Kidney (tissue), 14 donors: ENCODE data around the gene TRPC6. TPM values are rescaled to one million over a fixed set of nuclear protein-coding genes. Genes with fewer than 3 reads are reported as not detected.

Experiments used
- DNase-seq, 5 donors: peaks; one replicate each; pipeline ENCODE4 v3.0.0-alpha.2; 2013 to 2020
- FAIRE-seq: peaks from 2 replicates; lab custom pipeline; 2012; peaks lifted over from hg19 to GRCh38; lab: Jason Lieb, UNC
- H3K27ac ChIP-seq, 2 donors: one replicate each; pipeline ENCODE4 v1.7.0; 2013; ENCODE audit warnings: low read depth in 2 of 2, low read length in 2 of 2, inconsistent platforms in 1 of 2
- H3K27me3 ChIP-seq: one replicate; pipeline ENCODE4 v1.7.1; 2013; ENCODE audit warnings: low read length, inconsistent platforms; ENCODE audit not compliant: control insufficient read depth, insufficient read depth
- H3K36me3 ChIP-seq, 3 donors: one replicate each; pipeline versions ENCODE4 v1.7.0 to v1.7.1; 2013; ENCODE audit warnings: low read length in 3 of 3, control low read depth in 1 of 3, inconsistent platforms in 1 of 3; ENCODE audit not compliant: insufficient read depth in 3 of 3, control insufficient read depth in 2 of 3
- H3K4me1 ChIP-seq, 3 donors: one replicate each; pipeline versions ENCODE4 v1.7.0 to v1.7.1; 2013; ENCODE audit warnings: low read length in 3 of 3, inconsistent platforms in 1 of 3, low read depth in 1 of 3; ENCODE audit not compliant: control insufficient read depth in 2 of 3, insufficient read depth in 2 of 3
- H3K4me3 ChIP-seq, 3 donors: one replicate each; pipeline versions ENCODE4 v1.7.0 to v1.8.1; 2013; ENCODE audit warnings: low read length in 3 of 3, control low read depth in 1 of 3, inconsistent platforms in 1 of 3
- H3K9ac ChIP-seq, 3 donors: one replicate each; pipeline versions ENCODE4 v1.7.0 to v1.7.1; 2013; ENCODE audit warnings: low read length in 3 of 3, control low read depth in 1 of 3, inconsistent platforms in 1 of 3
- H3K9me3 ChIP-seq, 3 donors: one replicate each; pipeline versions ENCODE4 v1.7.0 to v1.7.1; 2013; ENCODE audit warnings: low read length in 3 of 3, control low read depth in 1 of 3, inconsistent platforms in 1 of 3; ENCODE audit not compliant: control insufficient read depth in 2 of 3, insufficient read depth in 1 of 3
- intact Hi-C: fragments of 100-400 bp; cut with DNase I; formaldehyde crosslinking; loops from one replicate; pipeline ENCODE4 v1.11.1; 2022
- polyA plus RNA-seq: library from polyadenylated mRNA; stranded (reverse); fragments of 350-450 nt; fragmentation: Illumina TruSeq; extraction: RNeasy Lipid Tissue Mini Kit (QIAGEN cat#74804); gene quantifications from one replicate; pipeline ENCODE4 v1.2.3, GENCODE V29; 2014; ENCODE audit warnings: low read depth, low replicate concordance; ENCODE audit not compliant: insufficient read depth
- total RNA-seq: library from RNA; stranded (reverse); fragmentation: NEBNext Ultra II Directional; extraction: Animal tissue kit (Norgen Biotek cat#: 25700); gene quantifications from one replicate; pipeline ENCODE4 v1.2.1, GENCODE V29; 2021
- TF ChIP-seq, protein P1 (sequence below): IDR thresholded peaks from 3 replicates; pipeline ENCODE4 v1.5.1; 2012; ENCODE audit warnings: mild to moderate bottlenecking, moderate library complexity, borderline replicate concordance; ENCODE audit not compliant: insufficient read depth; ENCODE audit errors: extremely low read depth
- donor health status: control.
- donor health status: control.
- donor health status: control.
- donor health status: control.
- donor health status: control.
- donor health status: DM: yes; HTN: yes; CAD: no.
- donor health status: Normal renal cell carcinoma (clear cell type).

The TRPC6 gene
- total and polyA plus RNA-seq, 2 donors from 2014 or later: 1.3 to 1.4 TPM

DNA sequence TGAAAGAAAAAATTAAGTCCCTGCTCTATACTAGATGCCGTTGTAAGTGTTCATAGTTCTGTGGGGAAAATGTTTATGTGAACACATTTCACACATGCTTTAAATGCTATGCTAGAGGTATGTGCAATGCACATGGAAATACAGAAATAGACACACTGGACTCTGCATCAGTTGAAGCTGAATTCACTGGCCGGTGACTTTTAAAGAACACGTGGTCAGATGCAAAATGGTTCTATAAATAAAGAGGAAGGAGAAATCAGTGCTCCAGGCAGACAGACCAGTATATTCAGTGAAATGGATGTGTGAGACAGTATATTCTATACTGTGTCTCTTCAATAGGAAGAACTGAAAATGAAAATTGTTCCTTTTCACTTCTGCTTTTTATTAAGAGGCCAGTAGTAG is 29.9 kb downstream of the TRPC6 start:
- DNase-seq (no peak), FAIRE-seq (no peak)
- no peak overlapping the region for H3K4me3 ChIP-seq
- H3K36me3 ChIP-seq: no peaks in the 10 kb centered on the region
- H3K4me1 ChIP-seq: no peaks in the 10 kb centered on the region
- no peak overlapping the region for H3K27ac ChIP-seq
- H3K27me3 ChIP-seq: no peaks in the 10 kb centered on the region
- H3K9me3 ChIP-seq: no peaks in the 10 kb centered on the region
- TF ChIP-seq, protein P1, sequence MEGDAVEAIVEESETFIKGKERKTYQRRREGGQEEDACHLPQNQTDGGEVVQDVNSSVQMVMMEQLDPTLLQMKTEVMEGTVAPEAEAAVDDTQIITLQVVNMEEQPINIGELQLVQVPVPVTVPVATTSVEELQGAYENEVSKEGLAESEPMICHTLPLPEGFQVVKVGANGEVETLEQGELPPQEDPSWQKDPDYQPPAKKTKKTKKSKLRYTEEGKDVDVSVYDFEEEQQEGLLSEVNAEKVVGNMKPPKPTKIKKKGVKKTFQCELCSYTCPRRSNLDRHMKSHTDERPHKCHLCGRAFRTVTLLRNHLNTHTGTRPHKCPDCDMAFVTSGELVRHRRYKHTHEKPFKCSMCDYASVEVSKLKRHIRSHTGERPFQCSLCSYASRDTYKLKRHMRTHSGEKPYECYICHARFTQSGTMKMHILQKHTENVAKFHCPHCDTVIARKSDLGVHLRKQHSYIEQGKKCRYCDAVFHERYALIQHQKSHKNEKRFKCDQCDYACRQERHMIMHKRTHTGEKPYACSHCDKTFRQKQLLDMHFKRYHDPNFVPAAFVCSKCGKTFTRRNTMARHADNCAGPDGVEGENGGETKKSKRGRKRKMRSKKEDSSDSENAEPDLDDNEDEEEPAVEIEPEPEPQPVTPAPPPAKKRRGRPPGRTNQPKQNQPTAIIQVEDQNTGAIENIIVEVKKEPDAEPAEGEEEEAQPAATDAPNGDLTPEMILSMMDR: no peak
- no peak overlapping the region for H3K9ac ChIP-seq
- intact Hi-C loops: no loop called here

DNA sequence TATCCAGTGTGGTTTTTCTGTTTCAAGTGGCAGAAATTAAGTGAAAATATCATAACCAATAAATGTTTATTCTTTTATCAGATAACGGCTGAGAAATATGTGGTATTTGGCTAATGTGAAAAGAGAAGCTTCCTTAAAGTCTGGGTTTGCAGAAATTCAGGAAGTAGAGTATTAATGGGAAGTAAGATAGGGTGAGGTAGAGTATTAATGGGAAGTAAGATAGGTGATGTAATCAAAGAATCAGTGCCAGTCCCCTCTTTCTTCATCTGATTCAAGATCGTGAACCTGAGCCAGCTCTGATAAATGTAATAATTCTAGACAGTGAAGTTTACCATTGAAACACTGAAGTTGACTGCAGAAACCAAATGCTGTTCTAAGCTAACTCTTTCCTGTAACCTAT is 30.9 kb downstream of the TRPC6 start:
- H3K27me3 ChIP-seq: no peaks in the 10 kb centered on the region
- no peak for FAIRE-seq
- intact Hi-C loops: no loop called here

DNA sequence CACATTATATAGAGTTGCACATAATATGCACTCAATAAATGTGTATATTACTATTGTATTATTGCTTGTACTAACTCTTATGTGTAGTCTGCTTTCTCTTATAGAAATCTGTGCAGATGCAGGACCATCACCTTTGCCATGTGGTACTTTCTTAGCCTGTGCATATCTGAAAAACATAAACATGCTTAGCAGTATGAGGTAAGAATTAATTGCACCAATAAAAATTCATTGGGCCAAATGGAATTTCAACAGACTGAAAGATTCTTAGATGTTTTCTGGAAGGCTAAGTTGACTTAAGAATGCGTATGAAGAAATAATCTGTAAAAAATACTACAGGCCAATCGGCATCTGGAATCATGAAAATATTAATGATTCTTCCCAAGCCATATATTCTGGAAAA is 55.3 kb downstream of the TRPC6 start:
- TF ChIP-seq, protein P1: no peak
- FAIRE-seq: no peak
- no peaks in the 10 kb centered on the region for H3K9me3 ChIP-seq
- H3K36me3 ChIP-seq: no peaks in the 10 kb centered on the region
- H3K9ac ChIP-seq: no peak overlapping the region
- H3K27me3 ChIP-seq: no peaks in the 10 kb centered on the region
- DNase-seq: no peak
- no peak overlapping the region for H3K27ac ChIP-seq
- H3K4me3 ChIP-seq: no peak overlapping the region
- intact Hi-C loops: no loop called here
- H3K4me1 ChIP-seq: no peaks in the 10 kb centered on the region

More for the DNA sequence above, 30.9 kb downstream of the TRPC6 start:
- Histone ChIP-seq H3K9ac (no peak overlapping the region), H3K27ac (no peak overlapping the region), H3K4me1 (no peaks in the 10 kb centered on the region), H3K36me3 (no peaks in the 10 kb centered on the region), H3K4me3 (no peak overlapping the region), H3K9me3 (no peaks in the 10 kb centered on the region)
- DNase-seq: no peak
- TF ChIP-seq, protein P1: no peak

DNA sequence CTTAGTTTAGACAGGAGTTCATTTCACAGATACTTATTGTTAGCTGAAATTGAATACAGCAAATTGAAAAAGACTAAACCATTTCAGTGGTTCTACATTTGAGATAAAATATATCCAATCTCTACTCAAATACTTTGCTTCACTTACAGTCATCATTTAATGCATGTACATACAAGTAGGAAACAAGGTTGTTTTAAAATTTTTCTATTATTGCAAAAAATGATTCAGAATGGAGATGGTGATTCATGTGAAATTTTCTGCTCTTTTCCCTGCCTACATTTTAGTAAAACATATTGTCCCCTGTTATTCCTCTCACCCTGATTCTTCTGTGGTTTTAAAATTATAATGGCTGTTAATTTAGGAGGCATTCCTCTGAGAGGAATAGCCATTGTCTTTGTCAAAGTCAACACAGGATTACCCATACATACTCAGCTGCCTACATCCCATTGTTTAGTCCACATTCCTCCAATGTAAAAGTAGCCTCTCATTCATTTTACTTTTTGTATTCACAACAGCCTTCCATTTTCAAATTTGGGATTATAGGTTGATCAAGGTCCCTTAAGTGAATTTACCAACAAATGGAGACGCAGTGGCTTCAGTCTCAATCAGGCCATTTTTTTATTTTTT is 60.1 kb downstream of the TRPC6 start:
- no peak for FAIRE-seq
- Histone ChIP-seq H3K9me3 (no peaks in the 10 kb centered on the region), H3K9ac (no peak overlapping the region), H3K4me3 (no peak overlapping the region), H3K36me3 (no peaks in the 10 kb centered on the region), H3K4me1 (no peaks in the 10 kb centered on the region), H3K27me3 (no peaks in the 10 kb centered on the region), H3K27ac (no peak overlapping the region)
- DNase-seq: no peak
- intact Hi-C loops: no loop called here
- TF ChIP-seq, protein P1: no peak
